Erythroblast (primary cell): Measurements from ENCODE around the gene SCAANT1.

Experiments used
- GATA1 ChIP-seq: IDR thresholded peaks from 2 replicates; pipeline ENCODE4 v1.6.1; 2011; ENCODE audit warnings: low read depth, mild to moderate bottlenecking, control low read depth, low read length, moderate library complexity
- POLR2A ChIP-seq: IDR thresholded peaks from 2 replicates; pipeline ENCODE4 v1.6.1; 2011; ENCODE audit warnings: mild to moderate bottlenecking, low read length

GRCh38 chr3:63876260-63876659 is 35.9 kb downstream of the SCAANT1 start:
- TF ChIP-seq POLR2A (no peak), GATA1 (no peak)
